ENCODE results near the gene MLF2.

- TF ChIP-seq ZNF275 (CRISPR knock-in tag; IDR thresholded peaks at IDR 0.05; ENCODE audit: borderline replicate concordance) (no peak), CTCF (CRISPR knock-in tag; IDR thresholded peaks at IDR 0.05) (no peak), ZNF672 (CRISPR knock-in tag; IDR thresholded peaks at IDR 0.05) (no peak), SCMH1 (CRISPR knock-in tag; IDR thresholded peaks at IDR 0.05; ENCODE audit: borderline replicate concordance) (no peak), IRF9 (CRISPR knock-in tag; IDR thresholded peaks at IDR 0.05; ENCODE audit: borderline replicate concordance) (0 out of 2 replicates have a peak, but pooled peaks have one; percentile 60), ZNF646 (CRISPR knock-in tag; IDR thresholded peaks at IDR 0.05) (peak; percentile 75; the same call in 1 of the 2 replicates), MYNN (CRISPR knock-in tag; IDR thresholded peaks at IDR 0.05; ENCODE audit: low read depth) (no peak), MAZ (IDR thresholded peaks at IDR 0.05; ENCODE audit: borderline replicate concordance, low read depth, low read length) (no peak), MAZ (CRISPR knock-in tag; IDR thresholded peaks at IDR 0.05; ENCODE audit: low read depth) (no peak), PRDM4 (CRISPR knock-in tag; IDR thresholded peaks at IDR 0.05; ENCODE audit: borderline replicate concordance) (no peak), ZBTB33 (CRISPR knock-in tag; IDR thresholded peaks at IDR 0.05) (no peak), TBL1XR1 (IDR thresholded peaks at IDR 0.05; ENCODE audit: borderline replicate concordance, low read length, partially characterized antibody) (no peak), ELF1 (CRISPR knock-in tag; IDR thresholded peaks at IDR 0.05) (no peak), NR0B2 (CRISPR knock-in tag; IDR thresholded peaks at IDR 0.05) (no peak)
Observed at GRCh38 chr12:6791931-6792520, 39.1 kb upstream of the MLF2 start.
